Subcutaneous abdominal adipose tissue (tissue), 5 donors: ENCODE results near the gene PGAP2.
"Not testable (repeated sequence)": the region's sequence is repeated elsewhere in the genome, so short reads cannot be mapped to it uniquely, and the experiment has no call there.

ENCODE experiments used
- H3K27ac ChIP-seq: one replicate; pipeline ENCODE4 v1.7.0; 2013; ENCODE audit warnings: low read depth, mild to moderate bottlenecking, inconsistent platforms, low read length, moderate library complexity
- H3K27me3 ChIP-seq, 5 donors: one replicate each; pipeline ENCODE4 v1.7.0; 2013; ENCODE audit warnings: low read length in 5 of 5, inconsistent platforms in 1 of 5; ENCODE audit not compliant: control insufficient read depth in 5 of 5, insufficient read depth in 4 of 5
- H3K36me3 ChIP-seq, 5 donors: one replicate each; pipeline ENCODE4 v1.7.0; 2013; ENCODE audit warnings: low read length in 5 of 5; ENCODE audit not compliant: control insufficient read depth in 5 of 5, insufficient read depth in 5 of 5
- H3K4me1 ChIP-seq, 5 donors: one replicate each; pipeline ENCODE4 v1.7.0; 2013; ENCODE audit warnings: low read length in 5 of 5, mild to moderate bottlenecking in 3 of 5, moderate library complexity in 1 of 5; ENCODE audit not compliant: control insufficient read depth in 5 of 5, insufficient read depth in 5 of 5
- H3K4me3 ChIP-seq, 5 donors: one replicate each; pipeline ENCODE4 v1.7.0; 2013; ENCODE audit warnings: low read length in 5 of 5, low read depth in 1 of 5
- H3K9ac ChIP-seq, 5 donors: one replicate each; pipeline ENCODE4 v1.7.0; 2013; ENCODE audit warnings: low read length in 5 of 5, mild to moderate bottlenecking in 4 of 5, moderate library complexity in 3 of 5
- H3K9me3 ChIP-seq, 5 donors: one replicate each; pipeline ENCODE4 v1.7.0; 2013; ENCODE audit warnings: low read length in 5 of 5; ENCODE audit not compliant: control insufficient read depth in 5 of 5
- donor health status: healthy.
- donor health status: healthy.
- donor health status: healthy.
- donor health status: healthy.
- donor health status: healthy.

The PGAP2 gene

DNA sequence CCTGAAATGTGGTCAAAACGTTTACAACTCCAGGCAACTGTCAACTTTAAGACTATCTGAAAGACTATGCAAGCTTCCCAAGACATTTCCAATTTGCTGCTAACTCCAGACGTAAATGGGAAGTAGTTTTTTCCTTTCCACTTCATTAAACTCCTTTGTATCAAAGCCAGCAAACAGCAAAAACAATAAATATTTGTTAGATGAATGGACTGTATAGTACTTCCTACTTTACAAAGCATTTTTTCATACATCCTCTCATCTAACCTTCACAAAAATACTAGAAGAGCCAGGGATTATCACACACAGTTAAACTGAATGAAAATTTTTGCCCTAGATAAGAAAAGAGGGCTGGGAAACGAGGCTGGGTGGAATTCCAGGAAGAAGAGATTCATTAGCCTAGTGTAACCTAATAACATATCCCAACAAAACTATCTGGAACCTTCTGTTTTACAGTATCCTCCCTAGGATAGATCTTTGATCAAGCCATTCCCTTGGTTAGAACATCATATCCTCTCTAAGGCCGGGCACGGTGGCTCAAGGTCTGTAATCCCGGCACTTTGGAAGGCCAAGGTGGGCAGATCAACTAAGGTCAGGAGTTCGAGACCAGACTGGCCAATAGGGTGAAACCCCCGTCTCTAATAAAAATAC is 21.5 kb upstream of the PGAP2 start:
- H3K4me3 ChIP-seq, result no peak overlapping the region
- H3K4me1 ChIP-seq, result peaks cover 0 to 18% (median 10%) of the 10 kb centered on the region in 5 donors
- no peak overlapping the region for H3K27ac ChIP-seq
- H3K27me3 ChIP-seq, result no peaks in the 10 kb centered on the region
- no peaks in the 10 kb centered on the region for H3K9me3 ChIP-seq
- peaks cover 0 to 6% (median 0%) of the 10 kb centered on the region in 5 donors for H3K36me3 ChIP-seq
- H3K9ac ChIP-seq, result no peak overlapping the region

DNA sequence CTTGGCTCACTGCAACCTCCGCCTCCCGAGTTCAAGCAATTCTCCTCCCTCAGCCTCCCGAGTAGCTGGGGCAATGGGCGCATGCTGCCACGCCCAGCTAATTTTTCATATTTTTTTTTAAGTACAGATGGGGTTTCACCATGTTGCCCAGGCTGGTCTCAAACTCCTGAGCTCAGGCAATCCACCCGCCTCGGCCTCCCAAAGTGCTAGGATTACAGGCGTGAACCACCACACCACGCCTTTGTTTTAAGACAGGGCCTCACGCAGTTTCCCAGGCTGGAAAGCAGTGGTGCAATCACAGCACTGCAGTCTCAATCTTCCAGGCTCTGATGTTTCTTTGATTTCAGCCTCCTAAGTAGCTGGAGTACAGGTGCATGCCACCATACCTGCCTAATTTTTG is 14.0 kb upstream of the PGAP2 start:
- H3K9ac ChIP-seq, result not testable (repeated sequence)

DNA sequence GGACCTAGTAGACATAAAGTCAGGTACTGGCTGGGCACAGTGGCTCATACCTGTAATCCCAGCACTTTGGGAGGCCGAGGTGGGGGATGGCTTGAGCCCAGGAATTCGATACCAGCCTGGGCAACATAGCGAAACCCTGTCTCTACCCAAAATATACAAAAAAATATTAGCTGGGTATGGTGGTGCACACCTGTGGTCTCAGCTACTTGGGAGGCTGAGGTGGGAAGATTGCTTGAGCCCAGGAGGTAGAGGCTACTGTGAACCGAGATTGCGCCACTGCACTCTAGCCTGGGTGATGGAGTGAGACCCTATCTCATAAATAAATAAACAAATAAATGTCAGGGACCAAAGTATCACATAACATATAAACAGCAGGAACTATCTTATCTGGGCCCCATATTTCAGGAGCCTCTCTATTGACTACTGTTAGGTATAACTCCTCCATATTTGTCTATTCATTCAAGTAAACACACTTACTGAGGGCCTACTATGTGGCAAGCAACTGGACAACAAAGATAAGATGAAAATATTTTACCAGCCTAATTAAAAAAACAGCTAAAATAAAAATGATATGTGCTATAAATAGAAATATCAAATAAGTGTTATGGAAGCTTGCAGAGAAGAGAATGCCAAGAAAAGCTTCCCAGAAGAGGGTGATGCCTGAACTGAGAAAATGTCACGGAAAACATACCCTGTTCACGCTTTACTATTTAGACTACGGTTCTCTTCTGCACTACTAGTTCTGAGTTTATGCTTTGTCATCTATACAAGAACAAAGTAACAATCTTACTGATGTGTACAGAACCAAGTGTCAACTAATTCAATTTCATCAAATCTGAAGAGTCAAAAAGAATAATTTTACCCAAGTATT is 13.0 kb upstream of the PGAP2 start:
- H3K36me3 ChIP-seq, result peaks cover 0 to 22% (median 14%) of the 10 kb centered on the region in 5 donors
- H3K4me1 ChIP-seq, result peaks cover 3 to 33% (median 26%) of the 10 kb centered on the region in 5 donors
- no peaks in the 10 kb centered on the region for H3K9me3 ChIP-seq
- H3K4me3 ChIP-seq, result peak overlapping the region in 4 of 5 donors; percentile 92 to 97 (median 95)
- H3K9ac ChIP-seq, result peak overlapping the region; percentile 57 to 99 (median 97)
- H3K27me3 ChIP-seq, result no peaks in the 10 kb centered on the region
- peak overlapping the region; percentile 92 for H3K27ac ChIP-seq

More for the DNA sequence above, 14.0 kb upstream of the PGAP2 start:
- not testable (repeated sequence) for H3K27ac ChIP-seq, H3K4me3 ChIP-seq, H3K9me3 ChIP-seq, H3K27me3 ChIP-seq
- Histone ChIP-seq H3K36me3 (peaks cover 0 to 22% (median 14%) of the 10 kb centered on the region in 5 donors), H3K4me1 (peaks cover 3 to 39% (median 26%) of the 10 kb centered on the region in 5 donors)

DNA sequence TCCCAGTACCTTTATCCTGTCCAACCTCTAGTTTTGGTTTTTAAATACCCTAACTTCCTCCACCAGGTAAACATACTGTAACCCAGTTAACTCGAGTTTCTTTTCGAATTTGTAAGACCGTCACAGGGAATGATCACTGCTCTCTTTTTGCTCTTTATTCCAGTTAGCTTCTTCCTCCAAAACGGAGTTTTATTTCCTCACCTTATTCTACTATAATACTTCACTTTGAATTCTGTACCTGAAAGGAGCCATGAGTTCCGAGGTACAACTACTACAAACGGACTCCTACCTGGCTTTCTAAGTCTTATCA is 12.4 kb upstream of the PGAP2 start:
- H3K36me3 ChIP-seq, result peaks cover 0 to 22% (median 14%) of the 10 kb centered on the region in 5 donors
- H3K4me1 ChIP-seq, result peaks cover 3 to 30% (median 24%) of the 10 kb centered on the region in 5 donors
- H3K4me3 ChIP-seq, result peak overlapping the region; percentile 92 to 97 (median 96)
- peak overlapping the region; percentile 57 to 99 (median 97) for H3K9ac ChIP-seq
- no peaks in the 10 kb centered on the region for H3K9me3 ChIP-seq
- H3K27me3 ChIP-seq, result no peaks in the 10 kb centered on the region
- H3K27ac ChIP-seq, result peak overlapping the region; percentile 92

DNA sequence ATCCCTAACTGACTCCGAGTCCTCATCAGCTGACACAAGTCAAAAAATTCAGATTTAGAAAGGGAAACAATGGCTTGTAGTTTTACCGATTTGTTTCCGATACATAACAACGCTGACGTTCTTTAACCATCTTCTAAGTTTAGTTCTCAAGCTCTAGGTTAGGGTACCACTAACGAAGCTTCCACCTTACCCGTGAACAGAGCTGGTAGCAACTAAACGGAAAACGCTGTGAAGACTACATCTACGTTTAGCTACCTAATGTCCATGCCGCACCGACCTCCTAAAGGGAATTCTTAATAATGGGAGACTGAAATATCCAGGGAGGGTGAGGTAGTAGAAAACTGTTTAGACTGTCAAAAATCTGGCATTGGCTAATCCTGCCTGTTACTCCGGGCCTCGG is 12.0 kb upstream of the PGAP2 start:
- peak overlapping the region; percentile 92 to 97 (median 96) for H3K4me3 ChIP-seq
- no peaks in the 10 kb centered on the region for H3K27me3 ChIP-seq
- H3K9ac ChIP-seq, result peak overlapping the region; percentile 57 to 99 (median 97)
- peak overlapping the region; percentile 92 for H3K27ac ChIP-seq
- peaks cover 3 to 30% (median 24%) of the 10 kb centered on the region in 5 donors for H3K4me1 ChIP-seq
- H3K36me3 ChIP-seq, result peaks cover 0 to 22% (median 14%) of the 10 kb centered on the region in 5 donors
- no peaks in the 10 kb centered on the region for H3K9me3 ChIP-seq

DNA sequence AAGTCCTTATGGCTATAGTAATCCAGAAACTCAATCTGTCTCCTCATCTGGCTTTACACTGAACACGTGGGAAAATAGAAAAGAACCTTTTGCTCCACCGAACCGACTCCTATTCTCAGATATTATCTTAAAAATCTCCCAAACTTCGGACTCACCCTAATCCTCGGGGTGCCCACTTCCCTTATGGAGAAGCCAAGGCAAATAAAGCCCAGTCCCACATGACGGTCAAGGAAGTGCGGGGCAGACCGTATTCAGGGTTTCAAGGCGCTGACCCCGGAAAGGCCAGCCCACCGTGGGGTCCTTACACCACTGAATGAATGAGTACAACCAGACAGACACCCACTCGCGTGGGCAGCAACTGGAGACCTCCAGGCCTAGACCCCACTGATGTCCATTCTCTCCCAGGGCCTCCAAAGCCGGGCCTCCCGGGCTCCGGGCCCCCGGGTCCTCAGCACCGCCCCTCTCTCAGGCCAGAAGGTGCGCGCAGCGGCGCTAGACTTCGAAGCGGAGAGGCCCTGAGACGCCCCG is 11.5 kb upstream of the PGAP2 start:
- H3K27ac ChIP-seq, result peak overlapping the region; percentile 92

DNA sequence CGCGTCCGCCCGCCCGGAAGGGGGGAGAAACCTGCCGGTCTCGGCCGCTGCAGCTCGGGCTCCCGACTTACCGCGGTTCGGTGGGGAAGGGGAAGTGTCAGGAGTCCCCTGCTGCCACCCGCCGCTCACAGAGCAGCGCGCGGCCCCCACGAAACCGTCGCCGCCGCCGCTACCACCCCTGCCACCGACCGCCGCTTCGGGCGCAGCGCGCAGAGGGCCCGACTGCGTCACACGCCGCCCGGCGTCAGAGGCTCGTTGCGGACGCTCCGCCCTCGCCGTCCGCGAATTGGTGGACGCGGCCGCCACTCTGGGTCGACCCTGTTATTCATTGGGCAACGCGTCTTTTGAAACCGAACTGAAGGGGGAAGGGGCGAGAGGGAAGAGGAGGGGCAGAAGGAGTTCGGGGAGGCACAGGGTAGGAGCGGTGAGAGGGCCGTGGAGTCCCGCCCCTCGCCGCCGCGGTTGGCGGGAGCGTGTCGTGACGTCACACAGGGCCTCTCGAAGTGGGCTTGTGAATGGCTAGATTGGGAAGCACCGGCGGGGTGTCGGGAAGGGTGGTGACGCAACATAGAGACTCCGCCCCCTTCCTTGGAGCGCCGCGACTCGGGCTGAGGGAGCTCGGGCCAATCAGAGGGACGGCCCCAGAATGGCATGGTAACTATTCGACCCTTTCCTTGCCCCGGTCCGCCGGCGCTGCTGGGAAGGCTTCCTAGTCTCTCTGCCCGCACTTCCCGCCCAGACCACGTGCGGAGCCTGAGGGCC is 10.8 kb upstream of the PGAP2 start, which contains the start of gene NUP98:
TSS of gene NUP98 (minus strand) at position 226 of the 762 bp plus-strand sequence. CDS start 15,437 bp downstream, outside the sequence.
- H3K4me1 ChIP-seq, result peaks cover 3 to 30% (median 24%) of the 10 kb centered on the region in 5 donors
- H3K4me3 ChIP-seq, result peak within 1 kb of the TSS; percentile 92 to 97 (median 96)
- no peaks in the 10 kb centered on the region for H3K27me3 ChIP-seq
- H3K27ac ChIP-seq, result peak within 1 kb of the TSS; percentile 93
- no peaks in the 10 kb centered on the region for H3K9me3 ChIP-seq
- peaks cover 0 to 14% (median 10%) of the 10 kb centered on the region in 5 donors for H3K36me3 ChIP-seq
- H3K9ac ChIP-seq, result peak within 1 kb of the TSS; percentile 57 to 99 (median 97)

More for the DNA sequence above, 11.5 kb upstream of the PGAP2 start:
- Histone ChIP-seq H3K36me3 (peaks cover 0 to 20% (median 14%) of the 10 kb centered on the region in 5 donors), H3K9ac (peak overlapping the region; percentile 57 to 99 (median 97)), H3K27me3 (no peaks in the 10 kb centered on the region), H3K4me1 (peaks cover 3 to 30% (median 24%) of the 10 kb centered on the region in 5 donors), H3K4me3 (peak overlapping the region; percentile 92 to 97 (median 96)), H3K9me3 (no peaks in the 10 kb centered on the region)

DNA sequence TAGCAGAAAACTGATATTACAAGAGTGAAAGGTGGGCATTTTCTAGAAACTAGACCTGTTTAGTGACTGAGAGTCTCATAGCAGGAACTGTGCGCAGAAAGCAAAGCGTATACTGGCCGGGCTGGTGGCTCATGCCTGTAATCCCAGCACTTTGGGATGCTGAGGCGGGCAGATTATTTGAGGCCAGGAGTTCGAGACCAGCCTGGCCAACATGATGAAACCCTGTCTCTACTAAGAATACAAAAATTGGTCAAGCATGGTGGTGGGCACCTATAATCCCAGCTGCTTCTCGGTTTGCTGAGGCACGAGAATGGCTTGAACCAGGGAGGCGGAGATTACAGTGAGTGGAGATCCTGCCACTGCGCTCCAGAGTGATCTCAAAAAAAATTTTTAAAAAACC is 9.2 kb upstream of the PGAP2 start:
- Histone ChIP-seq H3K9ac (no peak overlapping the region), H3K4me1 (peaks cover 3 to 30% (median 24%) of the 10 kb centered on the region in 5 donors), H3K27ac (no peak overlapping the region), H3K4me3 (no peak overlapping the region), H3K36me3 (peaks cover 0 to 3% (median 0%) of the 10 kb centered on the region in 5 donors), H3K27me3 (no peaks in the 10 kb centered on the region), H3K9me3 (no peaks in the 10 kb centered on the region)

DNA sequence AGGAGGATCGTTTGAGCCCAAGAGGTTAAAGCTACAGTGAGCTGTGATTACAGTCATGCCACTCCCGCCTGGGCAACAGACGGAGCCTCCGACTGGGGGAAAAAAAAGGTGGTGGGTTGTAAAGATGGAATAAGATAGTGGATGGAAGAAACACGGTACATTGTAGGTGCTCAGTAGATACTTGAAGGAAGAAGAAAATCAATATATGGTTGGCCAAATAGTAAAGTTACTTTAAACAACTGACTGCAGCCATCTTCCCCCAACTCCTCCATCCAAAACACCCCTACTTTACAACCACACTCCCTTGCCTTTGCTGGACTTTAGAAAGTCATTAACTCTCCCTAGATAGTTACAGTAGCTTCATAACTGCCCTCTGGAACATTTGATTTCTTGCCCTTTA is 8.5 kb upstream of the PGAP2 start:
- H3K9me3 ChIP-seq, result no peaks in the 10 kb centered on the region
- no peaks in the 10 kb centered on the region for H3K36me3 ChIP-seq
- H3K4me1 ChIP-seq, result peaks cover 3 to 26% (median 24%) of the 10 kb centered on the region in 5 donors
- H3K27ac ChIP-seq, result no peak overlapping the region
- no peaks in the 10 kb centered on the region for H3K27me3 ChIP-seq
- H3K9ac ChIP-seq, result no peak overlapping the region
- no peak overlapping the region for H3K4me3 ChIP-seq
